LHCN-M2 (cell line): Measurements from ENCODE around the gene UBE2E1. TPM values are rescaled to one million over a fixed set of nuclear protein-coding genes. Genes with fewer than 3 reads are reported as not detected.
"Not testable (repeated sequence)": the region's sequence is repeated elsewhere in the genome, so short reads cannot be mapped to it uniquely, and the experiment has no call there.

ENCODE experiments used
- DNase-seq: peaks from one replicate; pipeline ENCODE4 v3.0.0-alpha.2; 2012; ENCODE audit warnings: low read depth
- total RNA-seq: library from RNA; depleted of rRNA; stranded (reverse); fragments of >200 nt; gene quantifications from 2 replicates; pipeline ENCODE4 v1.2.3, GENCODE V29; 2014

UBE2E1 gene
- total RNA-seq, 1 experiment from 2014 or later, result 65.8 TPM

DNA sequence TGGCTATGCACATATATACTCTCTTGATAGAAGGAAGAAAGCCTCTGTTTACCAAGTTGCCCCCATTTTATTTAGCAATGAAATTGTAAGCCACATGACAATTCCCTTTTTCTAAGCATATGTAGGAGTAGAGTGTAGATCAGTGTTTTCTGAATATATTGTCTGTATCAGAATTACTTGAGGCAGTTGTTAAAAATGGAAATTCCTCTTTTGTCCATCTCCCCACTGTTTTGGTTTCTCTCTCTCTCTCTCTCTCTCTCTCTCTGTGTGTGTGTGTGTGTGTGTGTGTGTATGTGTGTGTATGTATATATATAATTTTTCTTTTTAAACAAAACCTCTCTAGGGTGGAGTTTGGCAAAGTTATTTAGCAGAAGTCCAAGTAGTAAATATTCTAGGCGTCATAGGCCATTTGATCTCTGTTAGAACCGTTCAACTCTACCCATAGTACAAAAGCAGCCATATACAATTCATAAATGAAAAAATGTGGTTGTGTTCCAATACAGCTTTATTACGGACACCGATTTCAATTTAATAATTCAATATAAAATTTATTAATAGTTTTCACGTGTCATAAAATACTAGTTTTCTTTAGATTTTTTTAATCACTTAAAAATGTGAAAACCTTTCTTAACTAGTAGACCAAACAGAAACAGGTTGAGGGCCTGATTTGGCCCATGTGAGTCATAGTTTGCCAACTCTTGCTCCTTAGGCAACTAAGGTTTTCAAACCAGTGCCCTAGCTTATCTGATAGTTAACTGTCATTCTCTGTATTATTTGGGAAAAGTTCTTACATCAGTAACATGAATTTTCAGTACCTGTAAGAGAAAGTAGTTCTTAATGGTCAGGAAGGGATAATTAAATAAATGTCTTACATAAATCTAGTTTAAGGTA is 39.8 kb downstream of the UBE2E1 start:
- DNase-seq, result no peak

- not testable (repeated sequence) for DNase-seq
Observed at GRCh38 chr3:23849462-23849861, 43.7 kb downstream of the UBE2E1 start.

DNA sequence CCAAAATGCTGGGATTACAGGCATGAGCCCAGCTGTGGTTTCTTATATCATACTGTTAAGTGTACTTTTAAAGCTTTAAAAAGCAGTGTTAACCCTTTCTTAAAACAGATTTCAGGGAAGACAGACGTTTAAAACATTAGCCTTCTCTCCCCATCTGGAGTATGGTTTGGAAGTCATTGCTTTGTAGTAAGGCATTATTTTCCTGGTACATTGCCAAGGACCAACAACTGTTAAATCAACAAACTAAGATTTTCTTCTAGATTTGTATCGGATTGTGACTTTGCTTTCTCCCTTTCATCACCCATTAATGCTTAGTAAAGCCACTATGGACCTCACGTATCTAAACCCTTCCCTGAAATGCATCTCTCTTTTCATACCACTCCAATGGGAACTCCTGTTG is 50.5 kb downstream of the UBE2E1 start:
- no peak for DNase-seq

GRCh38 chr3:23859012-23859743 is 53.4 kb downstream of the UBE2E1 start:
- peak; percentile 85 for DNase-seq

GRCh38 chr3:23859839-23860382 is 54.2 kb downstream of the UBE2E1 start:
- DNase-seq, result no peak

GRCh38 chr3:23861689-23862088 is 55.9 kb downstream of the UBE2E1 start:
- no peak for DNase-seq

GRCh38 chr3:23863060-23863459 is 57.3 kb downstream of the UBE2E1 start:
- DNase-seq, result no peak

DNA sequence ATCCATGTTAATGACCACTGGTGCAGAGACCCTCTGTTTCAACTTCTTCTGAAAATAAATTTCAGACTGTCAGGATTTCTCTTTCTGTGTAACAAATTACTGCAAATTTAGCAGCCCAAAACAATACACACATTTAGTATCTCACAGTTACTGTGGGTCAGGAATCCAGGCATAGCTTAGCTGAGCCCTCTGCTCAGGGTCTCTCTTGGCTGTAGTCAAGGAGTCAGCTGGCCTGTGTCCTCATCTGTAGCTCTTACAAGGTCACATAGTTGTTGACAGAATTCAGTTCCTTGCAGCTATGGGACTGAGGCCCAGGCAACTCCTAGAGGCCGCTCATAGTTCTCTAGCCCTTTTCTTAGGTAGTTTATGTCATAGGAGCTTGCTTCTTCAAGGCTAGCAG is 59.2 kb downstream of the UBE2E1 start:
- no peak for DNase-seq

DNA sequence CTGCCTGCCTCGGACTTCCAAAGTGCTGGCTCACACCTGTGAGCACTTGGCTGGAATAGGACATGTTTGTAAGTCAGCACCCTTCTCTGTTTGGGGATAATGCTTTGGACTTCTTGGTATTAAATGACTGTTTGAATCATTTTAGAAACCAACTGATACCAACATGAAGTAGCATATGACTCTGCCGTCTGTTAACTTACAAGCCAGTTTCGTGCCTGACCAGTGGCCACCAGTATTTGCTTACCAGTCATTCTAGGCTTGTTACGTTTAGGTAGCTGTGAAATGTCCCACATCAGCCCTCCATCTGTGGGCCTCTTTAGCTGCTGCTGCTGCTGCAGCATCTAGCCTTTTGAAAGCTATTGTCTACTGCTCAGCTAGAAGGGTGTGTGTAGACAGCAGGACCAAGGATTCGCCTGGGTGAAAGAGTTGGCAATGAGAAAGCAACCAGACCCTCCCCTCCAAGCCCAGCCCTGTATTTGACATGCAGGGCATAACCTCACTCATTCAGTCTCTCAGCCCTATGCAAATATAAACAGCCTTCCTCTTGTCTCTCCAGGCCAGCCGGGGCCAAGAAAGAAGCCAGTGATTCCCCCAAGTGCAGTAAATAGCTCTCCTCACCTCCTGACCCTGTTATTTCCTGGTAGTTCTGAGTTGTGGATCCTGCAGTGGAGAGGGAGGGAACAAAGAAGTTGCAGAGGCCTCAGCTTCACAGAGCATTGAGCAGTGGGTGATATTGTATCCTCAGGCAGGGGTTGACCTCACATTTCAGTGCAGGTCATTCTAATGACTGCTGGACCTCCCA is 60.0 kb downstream of the UBE2E1 start:
- DNase-seq, result no peak

DNA sequence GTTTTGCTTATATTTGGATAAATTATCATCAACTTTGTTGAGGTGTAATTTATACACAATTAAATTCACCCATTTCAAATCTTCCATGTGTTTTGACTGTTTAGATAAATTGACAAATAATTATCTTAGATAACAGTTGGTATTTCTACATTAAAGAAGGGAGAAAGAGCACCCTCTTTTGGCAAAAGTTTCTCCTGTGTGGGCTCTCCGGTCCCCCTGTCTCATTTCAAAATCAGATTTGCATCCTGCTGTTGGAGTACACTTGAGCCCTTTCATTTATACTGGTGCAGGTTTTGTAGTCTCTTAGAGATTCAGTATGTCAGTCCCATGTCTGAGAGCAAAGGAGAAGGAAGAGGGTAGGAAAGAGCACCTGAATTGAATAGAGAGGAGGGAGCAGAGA is 61.6 kb downstream of the UBE2E1 start:
- no peak for DNase-seq

- no peak for DNase-seq
Observed at GRCh38 chr3:23867838-23868237, 62.1 kb downstream of the UBE2E1 start.

GRCh38 chr3:23869977-23870662 is 64.4 kb downstream of the UBE2E1 start:
- DNase-seq, result no peak

- DNase-seq, result not testable (repeated sequence)
Observed at GRCh38 chr3:23870663-23871043, 64.9 kb downstream of the UBE2E1 start.

DNA sequence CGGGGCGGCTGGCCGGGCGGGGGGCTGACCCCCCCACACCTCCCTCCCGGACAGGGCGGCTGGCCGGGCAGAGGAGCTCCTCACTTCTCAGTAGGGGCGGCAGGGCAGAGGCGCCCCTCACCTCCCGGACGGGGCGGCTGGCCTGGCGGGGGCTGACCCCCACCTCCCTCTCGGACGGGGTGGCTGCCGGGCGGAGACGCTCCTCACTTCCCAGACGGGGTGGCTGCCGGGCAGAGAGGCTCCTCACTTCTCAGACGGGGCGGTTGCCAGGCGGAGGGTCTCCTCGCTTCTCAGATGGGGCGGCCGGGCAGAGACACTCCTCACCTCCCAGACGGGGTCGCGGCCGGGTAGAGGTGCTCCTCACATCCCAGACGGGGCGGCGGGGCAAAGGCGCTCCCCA is 65.6 kb downstream of the UBE2E1 start:
- not testable (repeated sequence) for DNase-seq

DNA sequence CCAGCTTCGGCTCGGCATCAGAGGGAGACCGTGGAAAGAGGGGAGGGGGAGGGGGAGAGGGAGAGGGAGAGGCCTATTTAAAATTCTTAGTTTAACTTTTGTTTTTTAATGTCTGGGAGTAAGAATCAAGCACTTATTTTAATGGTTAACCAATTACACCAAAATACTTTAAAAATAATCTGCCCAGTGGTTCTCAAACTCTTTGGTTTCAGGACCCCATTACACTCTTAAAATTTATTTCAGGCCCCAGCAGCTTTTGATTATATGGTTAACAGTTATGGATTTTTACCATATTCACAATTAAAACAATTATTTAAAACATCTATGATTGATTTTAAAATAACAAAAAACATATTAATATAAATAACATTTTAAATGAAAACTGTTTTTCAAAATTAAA is 66.6 kb downstream of the UBE2E1 start:
- no peak for DNase-seq

DNA sequence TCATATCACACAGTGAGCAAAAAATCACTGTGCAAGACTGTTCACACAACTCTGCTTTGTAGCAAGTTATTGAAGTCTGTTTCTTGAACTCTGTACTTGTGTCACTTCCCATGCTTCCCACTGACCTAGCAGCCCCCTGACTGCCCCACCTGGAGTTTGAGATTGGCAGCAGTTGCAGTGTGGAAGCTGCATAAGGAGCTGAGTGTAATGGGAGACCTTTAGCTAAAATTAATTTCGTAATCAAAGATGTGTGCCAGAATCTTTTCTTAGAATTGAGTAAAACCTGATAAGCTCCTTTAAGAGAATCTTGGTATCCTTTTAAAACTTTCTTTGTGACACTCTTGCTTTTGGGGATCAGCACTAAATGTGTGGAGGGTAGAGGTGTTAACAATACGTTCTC is 68.2 kb downstream of the UBE2E1 start:
- no peak for DNase-seq

GRCh38 chr3:23874359-23875112 is 68.8 kb downstream of the UBE2E1 start:
- peak; percentile 23 for DNase-seq

GRCh38 chr3:23875113-23875725 is 69.5 kb downstream of the UBE2E1 start:
- no peak for DNase-seq

GRCh38 chr3:23876923-23877322 is 71.2 kb downstream of the UBE2E1 start:
- DNase-seq, result no peak
